ENCODE measurements around the gene RPS28.
A peak's percentile ranks its signal among the peaks of the same experiment; 100 is the strongest.

RPS28 gene

DNA sequence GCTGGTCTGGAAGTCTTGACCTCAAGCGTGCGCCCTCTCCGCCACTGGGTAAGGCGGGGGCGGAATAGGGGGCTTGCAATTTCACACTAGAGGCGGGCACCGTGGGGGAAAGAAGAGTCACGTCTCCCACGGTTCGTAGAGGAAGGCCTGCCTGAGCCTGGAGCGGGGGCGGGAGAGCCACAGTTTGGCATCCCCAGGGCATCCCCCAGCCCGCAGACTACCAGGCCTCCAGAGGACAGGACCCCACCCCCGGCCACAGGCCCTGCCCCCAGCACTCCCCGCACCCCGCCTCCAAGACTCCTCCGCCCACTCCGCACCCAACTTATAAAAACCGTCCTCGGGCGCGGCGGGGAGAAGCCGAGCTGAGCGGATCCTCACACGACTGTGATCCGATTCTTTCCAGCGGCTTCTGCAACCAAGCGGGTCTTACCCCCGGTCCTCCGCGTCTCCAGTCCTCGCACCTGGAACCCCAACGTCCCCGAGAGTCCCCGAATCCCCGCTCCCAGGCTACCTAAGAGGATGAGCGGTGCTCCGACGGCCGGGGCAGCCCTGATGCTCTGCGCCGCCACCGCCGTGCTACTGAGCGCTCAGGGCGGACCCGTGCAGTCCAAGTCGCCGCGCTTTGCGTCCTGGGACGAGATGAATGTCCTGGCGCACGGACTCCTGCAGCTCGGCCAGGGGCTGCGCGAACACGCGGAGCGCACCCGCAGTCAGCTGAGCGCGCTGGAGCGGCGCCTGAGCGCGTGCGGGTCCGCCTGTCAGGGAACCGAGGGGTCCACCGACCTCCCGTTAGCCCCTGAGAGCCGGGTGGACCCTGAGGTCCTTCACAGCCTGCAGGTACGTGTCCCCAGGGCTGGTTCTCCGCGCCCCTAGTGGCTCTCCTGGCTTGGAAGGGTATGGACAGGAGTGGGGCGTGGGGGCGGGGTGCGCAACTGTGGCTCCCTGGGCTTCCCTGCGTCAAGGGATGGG is 42.8 kb downstream of the RPS28 start, which contains the start of gene ANGPTL4:
ANGPTL4 (plus strand) TSS at position 353 of the 969 bp plus-strand sequence; CDS start at position 520, 167 bp downstream.
- H3K27ac Mint-ChIP-seq: peak within 1 kb of the TSS in 1 of 2 donors; percentile 79
- ATAC-seq (replicated peaks) (peak; percentile 80), DNase-seq (peak; percentile 10 to 16 (median 15))
- H3K27me3 Mint-ChIP-seq: peaks cover 49 to 54% of the 10 kb centered on the region in 2 donors
- H3K36me3 Mint-ChIP-seq (ENCODE audit: insufficient read depth): peaks cover 4% of the 10 kb centered on the region
- no peaks in the 10 kb centered on the region for H3K9me3 Mint-ChIP-seq
- peaks cover 8 to 19% of the 10 kb centered on the region in 2 donors for H3K4me1 Mint-ChIP-seq (ENCODE audit: low read depth in 2 of 2)
- peak within 1 kb of the TSS; percentile 76 to 86 for H3K4me3 Mint-ChIP-seq

DNA sequence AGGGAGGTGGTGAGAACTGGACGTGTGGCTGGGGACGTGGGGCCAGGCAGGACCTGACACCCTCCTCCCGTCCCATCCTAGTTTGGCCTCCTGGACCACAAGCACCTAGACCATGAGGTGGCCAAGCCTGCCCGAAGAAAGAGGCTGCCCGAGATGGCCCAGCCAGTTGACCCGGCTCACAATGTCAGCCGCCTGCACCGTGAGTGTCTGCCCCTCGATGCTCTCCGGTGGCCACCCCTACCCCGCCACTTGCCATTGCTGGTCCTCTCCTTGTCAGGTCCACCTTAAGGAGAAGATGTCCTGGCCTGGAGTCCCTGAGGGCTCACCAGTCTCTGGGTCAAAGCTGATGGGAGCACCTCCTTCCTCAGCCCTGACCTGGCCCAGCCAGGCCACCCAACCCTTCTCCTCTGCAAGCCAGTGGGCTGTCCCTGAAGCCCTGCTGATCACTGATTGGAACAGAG is 44.9 kb downstream of the RPS28 start:
- Mint-ChIP-seq H3K4me1 (ENCODE audit: low read depth in 2 of 2) (peaks cover 8 to 19% of the 10 kb centered on the region in 2 donors), H3K4me3 (no peak overlapping the region), H3K36me3 (ENCODE audit: insufficient read depth) (peaks cover 4% of the 10 kb centered on the region), H3K27ac (no peak overlapping the region), H3K27me3 (peaks cover 49 to 55% of the 10 kb centered on the region in 2 donors), H3K9me3 (no peaks in the 10 kb centered on the region)
- DNase-seq: no peak
- no peak for ATAC-seq (replicated peaks)

DNA sequence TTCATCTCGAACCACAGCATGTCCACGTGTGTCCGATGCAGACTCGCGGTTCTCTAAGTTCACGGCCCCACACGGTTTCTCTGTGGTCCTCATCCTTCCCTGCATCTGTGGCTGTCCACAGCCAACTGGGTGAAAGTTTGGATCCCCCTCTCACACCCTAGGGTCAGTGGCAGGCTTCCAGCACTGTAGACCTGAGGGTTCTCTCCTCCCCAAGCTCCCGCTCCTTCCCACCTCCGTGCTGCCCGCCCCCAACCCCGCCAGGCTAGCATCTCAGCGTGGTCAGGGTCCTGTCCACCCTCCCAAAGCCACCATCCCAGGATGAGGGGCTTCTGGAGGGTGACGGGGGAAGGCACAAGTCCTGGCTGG is 45.6 kb downstream of the RPS28 start:
- Mint-ChIP-seq H3K27me3 (peaks cover 49 to 51% of the 10 kb centered on the region in 2 donors), H3K9me3 (no peaks in the 10 kb centered on the region), H3K4me3 (no peak overlapping the region), H3K27ac (no peak overlapping the region), H3K4me1 (ENCODE audit: low read depth in 2 of 2) (peaks cover 8 to 19% of the 10 kb centered on the region in 2 donors), H3K36me3 (ENCODE audit: insufficient read depth) (peaks cover 4% of the 10 kb centered on the region)
- ATAC-seq (replicated peaks): no peak
- DNase-seq: no peak

DNA sequence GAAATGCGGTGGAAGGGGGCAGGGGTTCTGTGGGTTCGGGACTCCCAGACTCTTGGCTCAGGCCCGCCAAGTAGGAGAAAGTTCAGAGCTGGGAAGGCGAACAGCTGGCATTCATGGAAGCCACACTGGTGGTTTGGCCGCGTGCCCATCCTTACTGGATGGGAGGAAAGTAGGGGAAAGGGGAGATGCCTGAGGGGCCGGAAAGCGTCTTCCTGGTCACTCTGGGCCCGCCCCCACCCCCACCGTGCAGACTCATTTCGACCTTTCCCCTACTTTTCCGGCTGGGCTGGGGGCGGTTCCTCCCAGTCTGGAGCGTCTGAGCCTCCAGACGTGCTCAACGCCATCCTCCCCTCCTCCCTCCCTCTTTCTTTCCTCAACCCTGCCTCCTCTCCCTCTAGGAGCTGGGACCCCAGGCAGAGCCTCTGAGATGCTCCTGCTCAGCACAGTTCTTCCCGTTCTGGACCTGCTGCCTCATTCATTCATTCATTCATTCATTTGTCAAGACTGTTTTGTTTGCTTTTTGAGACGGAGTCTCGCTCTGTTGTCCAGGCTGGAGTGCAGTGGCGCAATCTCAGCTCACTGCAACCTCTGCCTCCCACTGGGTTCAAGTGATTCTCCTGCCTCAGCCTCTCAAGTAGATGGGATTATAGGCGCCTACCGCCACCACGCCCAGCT is 46.2 kb downstream of the RPS28 start:
- no peak for ATAC-seq (replicated peaks)
- H3K27ac Mint-ChIP-seq: no peak overlapping the region
- H3K4me3 Mint-ChIP-seq: no peak overlapping the region
- H3K36me3 Mint-ChIP-seq (ENCODE audit: insufficient read depth): peaks cover 4% of the 10 kb centered on the region
- no peak for DNase-seq
- H3K9me3 Mint-ChIP-seq: no peaks in the 10 kb centered on the region
- peaks cover 8 to 19% of the 10 kb centered on the region in 2 donors for H3K4me1 Mint-ChIP-seq (ENCODE audit: low read depth in 2 of 2)
- H3K27me3 Mint-ChIP-seq: peaks cover 49% of the 10 kb centered on the region in 2 donors

DNA sequence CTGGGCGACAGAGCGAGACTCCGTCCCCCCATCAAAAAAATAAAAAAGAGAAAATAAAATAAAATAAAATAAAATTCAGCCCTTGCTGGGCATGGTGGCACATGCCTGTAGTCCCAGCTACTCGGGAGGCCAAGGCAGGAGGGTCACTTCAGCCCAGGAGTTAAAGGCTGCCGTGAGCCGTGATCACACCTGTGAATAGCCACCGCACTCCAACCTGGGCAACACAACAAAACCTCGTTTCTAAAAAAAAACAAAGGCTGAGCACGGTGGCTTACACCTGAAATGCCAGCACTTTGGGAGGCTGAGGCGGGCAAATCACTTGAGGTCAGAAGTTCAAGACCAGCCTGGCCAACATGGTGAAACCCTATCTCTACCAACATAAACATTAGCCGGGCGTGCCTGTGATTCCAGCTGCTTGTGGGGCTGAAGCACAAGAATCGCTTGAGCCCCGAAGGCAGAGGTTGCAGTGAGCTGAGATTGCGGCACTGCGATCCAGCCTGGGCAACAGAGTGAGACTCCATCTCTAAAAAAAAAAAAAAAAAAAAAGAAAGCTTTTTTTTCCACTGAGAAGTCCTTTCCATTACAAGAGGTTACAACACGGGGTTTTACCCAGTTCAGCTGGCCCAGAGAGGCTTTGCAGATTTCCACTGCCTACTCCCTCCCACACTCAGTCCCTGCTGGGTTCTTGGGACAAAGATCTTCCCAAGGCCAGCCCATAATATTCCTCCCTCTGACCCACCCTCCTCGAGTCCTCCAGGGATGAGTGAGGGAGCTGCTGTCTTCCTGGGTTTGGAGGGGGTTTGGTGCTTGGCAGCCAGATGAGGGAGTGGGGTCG is 49.1 kb downstream of the RPS28 start:
- H3K9me3 Mint-ChIP-seq: no peaks in the 10 kb centered on the region
- no peak overlapping the region for H3K4me3 Mint-ChIP-seq
- H3K27me3 Mint-ChIP-seq: peaks cover 35 to 38% of the 10 kb centered on the region in 2 donors
- DNase-seq: no peak
- H3K4me1 Mint-ChIP-seq (ENCODE audit: low read depth in 2 of 2): peaks cover 3 to 4% of the 10 kb centered on the region in 2 donors
- H3K27ac Mint-ChIP-seq: no peak overlapping the region
- H3K36me3 Mint-ChIP-seq (ENCODE audit: insufficient read depth): peaks cover 6% of the 10 kb centered on the region
- ATAC-seq (replicated peaks): no peak

DNA sequence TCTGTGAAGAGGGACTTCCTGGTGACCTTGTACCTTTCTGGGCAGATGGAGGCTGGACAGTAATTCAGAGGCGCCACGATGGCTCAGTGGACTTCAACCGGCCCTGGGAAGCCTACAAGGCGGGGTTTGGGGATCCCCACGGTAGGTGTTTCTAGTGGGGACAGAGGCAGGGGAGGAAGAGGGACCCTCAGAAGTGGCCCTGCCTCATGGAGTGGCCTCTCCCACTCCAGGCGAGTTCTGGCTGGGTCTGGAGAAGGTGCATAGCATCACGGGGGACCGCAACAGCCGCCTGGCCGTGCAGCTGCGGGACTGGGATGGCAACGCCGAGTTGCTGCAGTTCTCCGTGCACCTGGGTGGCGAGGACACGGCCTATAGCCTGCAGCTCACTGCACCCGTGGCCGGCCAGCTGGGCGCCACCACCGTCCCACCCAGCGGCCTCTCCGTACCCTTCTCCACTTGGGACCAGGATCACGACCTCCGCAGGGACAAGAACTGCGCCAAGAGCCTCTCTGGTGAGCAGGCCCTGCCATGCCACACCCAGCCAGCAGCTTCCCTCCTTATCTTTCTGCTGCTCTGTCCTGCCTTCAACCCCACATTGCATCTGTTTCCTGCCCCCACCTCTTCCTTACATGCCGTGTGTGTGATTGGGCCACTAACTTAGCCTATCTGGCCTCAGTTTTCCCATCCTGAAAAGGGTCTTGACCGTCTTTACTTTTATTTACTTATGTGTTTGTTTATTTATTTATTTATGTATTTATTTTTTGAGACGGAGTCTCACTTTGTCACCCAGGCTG is 49.9 kb downstream of the RPS28 start:
- DNase-seq: no peak
- no peak overlapping the region for H3K4me3 Mint-ChIP-seq
- H3K9me3 Mint-ChIP-seq: no peaks in the 10 kb centered on the region
- no peak for ATAC-seq (replicated peaks)
- peak overlapping the region in 1 of 2 donors; percentile 9 for H3K27ac Mint-ChIP-seq
- peaks cover 3 to 4% of the 10 kb centered on the region in 2 donors for H3K4me1 Mint-ChIP-seq (ENCODE audit: low read depth in 2 of 2)
- peaks cover 28 to 30% of the 10 kb centered on the region in 2 donors for H3K27me3 Mint-ChIP-seq
- H3K36me3 Mint-ChIP-seq (ENCODE audit: insufficient read depth): peaks cover 6% of the 10 kb centered on the region
